ENCODE results near the gene VPS26C. TPM values are rescaled to one million over a fixed set of nuclear protein-coding genes. Genes with fewer than 3 reads are reported as not detected.

VPS26C gene
- total and polyA plus RNA-seq, 2 of the 13 experiments (the other 11 are each of a cell fraction or from before 2014, with no cell fraction given): 30.3 to 39.7 TPM

DNA sequence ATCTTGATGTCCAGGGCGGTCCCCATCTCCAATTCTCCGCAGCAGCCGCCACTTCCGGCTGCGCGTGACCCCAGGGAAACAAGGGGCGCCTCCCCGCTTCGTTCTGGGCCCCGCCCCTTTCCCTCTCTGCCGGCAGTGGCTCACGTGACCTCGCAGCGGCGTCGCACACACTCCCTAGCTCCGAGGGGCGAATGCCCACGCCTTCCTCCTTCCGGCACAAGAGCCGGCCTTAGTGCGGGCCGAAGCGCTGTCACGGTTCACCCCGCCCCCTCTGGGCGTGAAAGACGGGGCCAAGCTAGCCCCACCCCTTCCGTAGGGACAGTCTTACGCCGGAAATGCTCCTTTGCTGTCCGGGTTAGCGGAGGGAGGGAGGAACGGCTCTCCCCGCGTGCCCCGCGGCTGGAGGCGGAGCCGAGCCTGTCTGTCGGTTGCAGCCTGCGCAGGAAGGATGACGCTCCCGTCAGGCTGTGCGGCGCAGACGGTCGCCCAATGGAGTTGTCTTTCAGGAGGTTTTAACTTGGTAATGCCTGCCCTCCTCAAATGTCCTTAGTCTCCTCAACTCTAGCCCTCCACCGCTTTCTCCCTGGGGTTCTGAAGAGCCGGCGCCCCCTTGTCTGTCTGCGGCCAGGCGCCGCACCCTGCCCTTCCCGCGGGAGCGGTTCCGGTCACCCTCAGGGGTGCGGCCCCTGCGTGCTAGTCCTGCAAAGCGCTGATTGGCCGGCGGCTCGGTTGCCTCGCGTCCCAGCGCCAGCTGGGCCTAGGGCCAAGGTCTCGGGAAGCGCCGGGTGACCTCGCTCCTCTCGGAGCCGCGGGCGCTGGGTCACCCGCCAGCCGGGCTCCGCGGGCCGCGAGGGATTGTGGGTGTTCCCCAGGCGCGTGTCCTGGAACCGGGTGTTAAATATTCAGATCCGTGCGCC, at the start of gene VPS26C (continued):
- TF ChIP-seq MTA1 (CRISPR knock-in tag; IDR thresholded peaks at IDR 0.05; ENCODE audit: borderline replicate concordance): peak; percentile 46; the same call in 1 of the 2 replicates
- TF ChIP-seq, protein P1, sequence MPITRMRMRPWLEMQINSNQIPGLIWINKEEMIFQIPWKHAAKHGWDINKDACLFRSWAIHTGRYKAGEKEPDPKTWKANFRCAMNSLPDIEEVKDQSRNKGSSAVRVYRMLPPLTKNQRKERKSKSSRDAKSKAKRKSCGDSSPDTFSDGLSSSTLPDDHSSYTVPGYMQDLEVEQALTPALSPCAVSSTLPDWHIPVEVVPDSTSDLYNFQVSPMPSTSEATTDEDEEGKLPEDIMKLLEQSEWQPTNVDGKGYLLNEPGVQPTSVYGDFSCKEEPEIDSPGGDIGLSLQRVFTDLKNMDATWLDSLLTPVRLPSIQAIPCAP (CRISPR knock-in tag; IDR thresholded peaks at IDR 0.05; ENCODE audit: low read depth): no peak
- no peak for TF ChIP-seq STAG1 (CRISPR knock-in tag; IDR thresholded peaks at IDR 0.05)
- peak; percentile 48 to 78; a peak in 2 of 4 replicates for TF ChIP-seq NR2F1 (CRISPR knock-in tag; IDR thresholded peaks at IDR 0.05)
- 0 out of 2 replicates have a peak, but pooled peaks have one; percentile 26 for TF ChIP-seq ISL2 (CRISPR knock-in tag; IDR thresholded peaks at IDR 0.05)
- TF ChIP-seq ZNF335 (CRISPR knock-in tag; IDR thresholded peaks at IDR 0.05): no peak
- no peak for TF ChIP-seq ATF7 (IDR thresholded peaks at IDR 0.05)
- no peak for TF ChIP-seq ATF7 (CRISPR knock-in tag; IDR thresholded peaks at IDR 0.05)
- TF ChIP-seq TBP (CRISPR knock-in tag; IDR thresholded peaks at IDR 0.05): no peak
- TF ChIP-seq RFXAP (CRISPR knock-in tag; IDR thresholded peaks at IDR 0.05; ENCODE audit: borderline replicate concordance): peak; percentile 27; the same call in 1 of the 2 replicates
- peak; percentile 78 for TF ChIP-seq NFYB (CRISPR knock-in tag; IDR thresholded peaks at IDR 0.05)
- TF ChIP-seq SAFB2 (CRISPR knock-in tag; IDR thresholded peaks at IDR 0.05; ENCODE audit: borderline replicate concordance, low read depth): no peak; the same call in 1 of the 2 replicates
- TF ChIP-seq ZNF619 (CRISPR knock-in tag; IDR thresholded peaks at IDR 0.05): peak; percentile 67; the same call in 1 of the 2 replicates
- no peak for TF ChIP-seq ZNF180 (CRISPR knock-in tag; IDR thresholded peaks at IDR 0.05; ENCODE audit: borderline replicate concordance, low read depth)
- TF ChIP-seq FOXM1 (CRISPR knock-in tag; IDR thresholded peaks at IDR 0.05): no peak
- peak; percentile 86 for TF ChIP-seq YEATS4 (CRISPR knock-in tag; IDR thresholded peaks at IDR 0.05; ENCODE audit: borderline replicate concordance)
- no peak for TF ChIP-seq ZBTB20 (CRISPR knock-in tag; IDR thresholded peaks at IDR 0.05; ENCODE audit: borderline replicate concordance, low read depth)
- TF ChIP-seq, protein P2, sequence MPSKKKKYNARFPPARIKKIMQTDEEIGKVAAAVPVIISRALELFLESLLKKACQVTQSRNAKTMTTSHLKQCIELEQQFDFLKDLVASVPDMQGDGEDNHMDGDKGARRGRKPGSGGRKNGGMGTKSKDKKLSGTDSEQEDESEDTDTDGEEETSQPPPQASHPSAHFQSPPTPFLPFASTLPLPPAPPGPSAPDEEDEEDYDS (CRISPR knock-in tag; IDR thresholded peaks at IDR 0.05): peak; percentile 79
- TF ChIP-seq ZNF234 (CRISPR knock-in tag; conservative IDR thresholded peaks at IDR 0.05): 0 out of 2 replicates have a peak, but pooled peaks have one; percentile 74
- no peak for TF ChIP-seq NBN (conservative IDR thresholded peaks at IDR 0.05)
- TF ChIP-seq RFX1 (IDR thresholded peaks at IDR 0.05): no peak
- TF ChIP-seq ZNF251 (CRISPR knock-in tag; IDR thresholded peaks at IDR 0.05): no peak
- no peak for TF ChIP-seq ZNF777 (CRISPR knock-in tag; IDR thresholded peaks at IDR 0.05)
- TF ChIP-seq, protein P3, sequence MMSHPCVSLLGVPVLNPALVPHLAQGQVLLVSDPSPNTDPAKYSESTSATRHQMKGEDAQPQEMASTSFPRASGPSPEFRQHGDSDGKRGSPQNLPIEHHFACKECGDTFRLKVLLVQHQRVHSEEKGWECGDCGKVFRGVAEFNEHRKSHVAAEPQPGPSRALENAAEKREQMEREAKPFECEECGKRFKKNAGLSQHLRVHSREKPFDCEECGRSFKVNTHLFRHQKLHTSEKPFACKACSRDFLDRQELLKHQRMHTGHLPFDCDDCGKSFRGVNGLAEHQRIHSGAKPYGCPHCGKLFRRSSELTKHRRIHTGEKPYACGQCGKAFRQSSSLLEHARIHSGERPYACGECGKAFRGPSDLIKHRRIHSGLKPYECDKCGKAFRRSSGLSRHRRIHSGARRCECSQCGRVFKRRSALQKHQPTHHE (CRISPR knock-in tag; IDR thresholded peaks at IDR 0.05; ENCODE audit: borderline replicate concordance): no peak
- TF ChIP-seq ZNF652 (CRISPR knock-in tag; IDR thresholded peaks at IDR 0.05; ENCODE audit: borderline replicate concordance, low read depth): no peak
- TF ChIP-seq MEIS1 (CRISPR knock-in tag; IDR thresholded peaks at IDR 0.05; ENCODE audit: borderline replicate concordance): peak; percentile 83; the same call in 1 of the 2 replicates
- TF ChIP-seq, protein P4, sequence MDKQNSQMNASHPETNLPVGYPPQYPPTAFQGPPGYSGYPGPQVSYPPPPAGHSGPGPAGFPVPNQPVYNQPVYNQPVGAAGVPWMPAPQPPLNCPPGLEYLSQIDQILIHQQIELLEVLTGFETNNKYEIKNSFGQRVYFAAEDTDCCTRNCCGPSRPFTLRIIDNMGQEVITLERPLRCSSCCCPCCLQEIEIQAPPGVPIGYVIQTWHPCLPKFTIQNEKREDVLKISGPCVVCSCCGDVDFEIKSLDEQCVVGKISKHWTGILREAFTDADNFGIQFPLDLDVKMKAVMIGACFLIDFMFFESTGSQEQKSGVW (CRISPR knock-in tag; IDR thresholded peaks at IDR 0.05; ENCODE audit: borderline replicate concordance): no peak
- no peak; the same call in 1 of the 2 replicates for TF ChIP-seq ZFP37 (CRISPR knock-in tag; IDR thresholded peaks at IDR 0.05; ENCODE audit: borderline replicate concordance)
- TF ChIP-seq ZMYM3 (CRISPR knock-in tag; IDR thresholded peaks at IDR 0.05): no peak; the same call in 1 of the 2 replicates

All from HepG2 (cell line).